Fibroblast of lung (primary cell): ENCODE results near the gene APBB1. TPM values are rescaled to one million over a fixed set of nuclear protein-coding genes. Genes with fewer than 3 reads are reported as not detected.

Experiments used
- DNase-seq, 2 donors: peaks; one replicate each; pipeline versions ENCODE4 v3.0.0 to v3.0.0-alpha.2; 2010; ENCODE audit warnings: low read depth in 2 of 2
- H2AFZ ChIP-seq: 2 replicates; pipeline ENCODE4 v1.5.1; 2012; ENCODE audit warnings: low read length, control low read depth, inconsistent platforms
- H3K27ac ChIP-seq: 2 replicates; pipeline ENCODE4 v1.5.1; 2011; ENCODE audit warnings: low read length, control low read depth; ENCODE audit not compliant: insufficient read depth
- H3K27me3 ChIP-seq: 2 replicates; pipeline ENCODE4 v1.5.1; 2011; ENCODE audit warnings: mild to moderate bottlenecking, low read length; ENCODE audit not compliant: control insufficient read depth, insufficient read depth
- H3K36me3 ChIP-seq: 2 replicates; pipeline ENCODE4 v1.5.1; 2011; ENCODE audit warnings: low read length; ENCODE audit not compliant: control insufficient read depth, insufficient read depth
- H3K4me1 ChIP-seq: 2 replicates; pipeline ENCODE4 v1.5.1; 2011; ENCODE audit warnings: low read length; ENCODE audit not compliant: control insufficient read depth, insufficient read depth; ENCODE audit errors: extremely low read depth
- H3K4me2 ChIP-seq: 2 replicates; pipeline ENCODE4 v1.5.1; 2011; ENCODE audit warnings: low read length, control low read depth; ENCODE audit not compliant: insufficient read depth; ENCODE audit errors: extremely low read depth
- H3K4me3 ChIP-seq, 4 experiments: fragments of 200-600 bp in 1 of 4; sonication (generic) in 1 of 4; replicated peaks in 1 of 4; 2 replicates each; pipeline ENCODE4 v1.5.1; 2011 to 2016; ENCODE audit warnings: low read length in 4 of 4, low read depth in 3 of 4, mild to moderate bottlenecking in 3 of 4, control low read depth in 2 of 4, inconsistent platforms in 1 of 4, mixed read lengths in 1 of 4; ENCODE audit not compliant: insufficient read depth in 1 of 4; ENCODE audit errors: control extremely low read depth in 1 of 4
- H3K79me2 ChIP-seq: 2 replicates; pipeline ENCODE4 v1.5.1; 2012; ENCODE audit warnings: mild to moderate bottlenecking, low read length, inconsistent platforms; ENCODE audit not compliant: control insufficient read depth, insufficient read depth
- H3K9ac ChIP-seq: 2 replicates; pipeline ENCODE4 v1.5.1; 2011; ENCODE audit warnings: mild to moderate bottlenecking, low read length, control low read depth; ENCODE audit not compliant: insufficient read depth
- H3K9me3 ChIP-seq: 2 replicates; pipeline ENCODE4 v1.5.1; 2012; ENCODE audit warnings: low read depth, low read length; ENCODE audit not compliant: control insufficient read depth, insufficient read depth
- H4K20me1 ChIP-seq: 2 replicates; pipeline ENCODE4 v1.5.1; 2011; ENCODE audit warnings: low read length; ENCODE audit not compliant: control insufficient read depth, insufficient read depth; ENCODE audit errors: extremely low read depth
- EZH2 ChIP-seq: IDR thresholded peaks from 2 replicates; pipeline ENCODE4 v1.5.1; 2012; ENCODE audit warnings: low read length, control low read depth, mild to moderate bottlenecking; ENCODE audit errors: missing control alignments
- polyA plus RNA-seq, 2 donors: library from polyadenylated mRNA; depleted of rRNA in 1 of 2; stranded (reverse) in 1 of 2; unstranded in 1 of 2; fragments of >200 nt; gene quantifications; 2 replicates each; pipeline ENCODE4 v1.2.1, GENCODE V29; 2011 to 2012; ENCODE audit warnings: missing spikeins in 1 of 2
- total RNA-seq: library from RNA; depleted of rRNA; stranded (reverse); fragments of >200 nt; gene quantifications from 2 replicates; pipeline ENCODE4 v1.2.1, GENCODE V29; 2014
- TF ChIP-seq, protein P1 (sequence below), 2 donors: IDR thresholded peaks in 1 of 2; conservative IDR thresholded peaks in 1 of 2; 1 replicate in 1 of 2; 2 replicates in 1 of 2; pipeline ENCODE4 v1.5.1; 2011 to 2012; ENCODE audit warnings: low read length in 2 of 2, control low read depth in 1 of 2, inconsistent platforms in 1 of 2, low read depth in 1 of 2, mild to moderate bottlenecking in 1 of 2

Gene APBB1
- total and polyA plus RNA-seq, 2 donors (not counting 1 experiment from before 2014, with no cell fraction given): 33.5 to 73.7 TPM

DNA sequence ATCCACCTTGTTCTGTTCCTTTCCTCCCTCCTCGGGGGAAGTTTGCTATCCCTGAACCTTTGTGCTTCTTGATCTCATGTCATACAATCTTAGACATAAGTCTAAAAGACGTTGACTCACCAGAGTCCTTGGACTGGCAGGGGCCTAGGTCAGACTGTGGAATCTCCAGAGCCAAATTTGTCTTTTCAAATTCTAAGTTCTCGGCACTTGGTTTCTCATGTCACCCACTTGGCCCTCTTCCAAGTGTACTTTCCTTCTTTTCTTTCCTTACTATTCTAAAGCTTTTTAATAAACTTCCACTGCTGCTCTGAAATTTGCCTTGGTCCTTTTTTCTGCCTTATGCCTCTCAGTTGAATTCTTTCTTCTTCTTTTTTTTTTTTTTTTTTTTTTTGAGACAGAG lies 58.7 kb downstream of the APBB1 start:
- no peak overlapping the region for H3K4me2 ChIP-seq
- H3K4me1 ChIP-seq: peaks cover 12% of the 10 kb centered on the region
- TF ChIP-seq, protein P1, sequence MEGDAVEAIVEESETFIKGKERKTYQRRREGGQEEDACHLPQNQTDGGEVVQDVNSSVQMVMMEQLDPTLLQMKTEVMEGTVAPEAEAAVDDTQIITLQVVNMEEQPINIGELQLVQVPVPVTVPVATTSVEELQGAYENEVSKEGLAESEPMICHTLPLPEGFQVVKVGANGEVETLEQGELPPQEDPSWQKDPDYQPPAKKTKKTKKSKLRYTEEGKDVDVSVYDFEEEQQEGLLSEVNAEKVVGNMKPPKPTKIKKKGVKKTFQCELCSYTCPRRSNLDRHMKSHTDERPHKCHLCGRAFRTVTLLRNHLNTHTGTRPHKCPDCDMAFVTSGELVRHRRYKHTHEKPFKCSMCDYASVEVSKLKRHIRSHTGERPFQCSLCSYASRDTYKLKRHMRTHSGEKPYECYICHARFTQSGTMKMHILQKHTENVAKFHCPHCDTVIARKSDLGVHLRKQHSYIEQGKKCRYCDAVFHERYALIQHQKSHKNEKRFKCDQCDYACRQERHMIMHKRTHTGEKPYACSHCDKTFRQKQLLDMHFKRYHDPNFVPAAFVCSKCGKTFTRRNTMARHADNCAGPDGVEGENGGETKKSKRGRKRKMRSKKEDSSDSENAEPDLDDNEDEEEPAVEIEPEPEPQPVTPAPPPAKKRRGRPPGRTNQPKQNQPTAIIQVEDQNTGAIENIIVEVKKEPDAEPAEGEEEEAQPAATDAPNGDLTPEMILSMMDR (conservative IDR thresholded peaks at IDR 0.05 in 1 of 2, IDR thresholded peaks at IDR 0.05 in 1 of 2; ENCODE audit: low read depth in 1 of 2, low read length in 2 of 2): no peak
- no peak for TF ChIP-seq EZH2
- no peak for DNase-seq
- no peaks in the 10 kb centered on the region for H3K79me2 ChIP-seq
- no peaks in the 10 kb centered on the region for H3K36me3 ChIP-seq
- H3K4me3 ChIP-seq: no peak overlapping the region
- no peaks in the 10 kb centered on the region for H3K9me3 ChIP-seq
- no peak overlapping the region for H3K27ac ChIP-seq
- H4K20me1 ChIP-seq: no peaks in the 10 kb centered on the region
- H3K9ac ChIP-seq: no peak overlapping the region
- H3K27me3 ChIP-seq: no peaks in the 10 kb centered on the region
- H2AFZ ChIP-seq: no peak overlapping the region

DNA sequence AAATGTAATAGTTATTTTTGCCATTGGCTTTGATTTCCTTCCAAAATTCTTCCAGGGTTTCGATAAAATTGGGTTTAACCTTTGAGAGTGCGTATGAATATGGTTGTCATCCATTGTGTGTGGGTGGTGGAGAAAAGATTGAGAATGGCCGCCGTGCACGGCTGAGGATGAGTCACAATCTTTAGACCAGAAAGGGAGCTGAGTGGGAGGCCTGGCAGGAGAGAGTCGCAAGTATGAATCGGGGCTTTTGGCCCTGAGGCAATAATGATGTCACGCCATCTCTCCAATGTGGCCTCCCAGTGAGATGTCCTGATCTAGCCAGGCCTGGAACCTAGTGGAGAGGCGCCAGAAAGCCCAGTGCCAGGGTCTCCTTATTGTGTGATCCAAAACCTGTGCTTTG lies 61.7 kb downstream of the APBB1 start:
- DNase-seq: peak; percentile 71 to 95
- no peak for TF ChIP-seq EZH2
- no peaks in the 10 kb centered on the region for H4K20me1 ChIP-seq
- H3K4me3 ChIP-seq: no peak overlapping the region
- H3K27ac ChIP-seq: peak overlapping the region; percentile 58
- H2AFZ ChIP-seq: peak overlapping the region; percentile 84
- H3K27me3 ChIP-seq: no peaks in the 10 kb centered on the region
- H3K4me1 ChIP-seq: peaks cover 14% of the 10 kb centered on the region
- H3K79me2 ChIP-seq: no peaks in the 10 kb centered on the region
- no peaks in the 10 kb centered on the region for H3K36me3 ChIP-seq
- H3K9ac ChIP-seq: no peak overlapping the region
- peak overlapping the region; percentile 70 for H3K4me2 ChIP-seq
- no peaks in the 10 kb centered on the region for H3K9me3 ChIP-seq

DNA sequence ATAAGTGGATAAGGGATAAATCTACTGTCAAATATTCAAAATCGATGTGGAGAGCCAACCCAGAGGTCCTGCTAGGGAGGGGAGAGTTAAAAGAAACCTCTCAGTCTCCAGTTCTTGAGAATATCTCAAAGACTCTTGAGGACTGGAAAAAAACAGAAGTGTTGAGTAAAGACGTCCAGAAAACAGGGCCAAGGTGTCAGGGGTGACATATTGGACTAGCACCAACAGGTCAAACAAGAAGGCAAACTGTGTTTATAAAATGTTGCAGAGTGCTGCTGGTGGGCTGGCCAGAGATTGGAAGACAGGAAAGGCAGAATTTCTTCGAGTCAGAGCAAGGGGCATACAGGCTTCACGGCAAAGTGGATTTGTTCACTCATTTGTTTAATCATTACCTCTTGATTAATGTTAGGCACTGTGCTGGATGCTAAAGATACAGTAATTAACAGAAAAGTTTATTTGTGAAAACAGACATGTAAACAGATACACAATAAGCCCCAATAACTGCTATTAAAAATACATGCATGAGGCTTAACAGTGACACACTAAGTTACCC lies 62.3 kb downstream of the APBB1 start:
- H3K27ac ChIP-seq: peak overlapping the region; percentile 43
- no peaks in the 10 kb centered on the region for H3K36me3 ChIP-seq
- H2AFZ ChIP-seq: peak overlapping the region; percentile 84
- no peaks in the 10 kb centered on the region for H3K79me2 ChIP-seq
- TF ChIP-seq EZH2: no peak
- TF ChIP-seq, protein P1 (conservative IDR thresholded peaks at IDR 0.05 in 1 of 2, IDR thresholded peaks at IDR 0.05 in 1 of 2; ENCODE audit: low read depth in 1 of 2, low read length in 2 of 2): no peak
- no peaks in the 10 kb centered on the region for H4K20me1 ChIP-seq
- H3K9ac ChIP-seq: no peak overlapping the region
- H3K9me3 ChIP-seq: no peaks in the 10 kb centered on the region
- no peak overlapping the region for H3K4me3 ChIP-seq
- peaks cover 14% of the 10 kb centered on the region for H3K4me1 ChIP-seq
- DNase-seq: peak in 1 of 2 donors; percentile 54
- H3K27me3 ChIP-seq: no peaks in the 10 kb centered on the region
- peak overlapping the region; percentile 70 for H3K4me2 ChIP-seq
